HepG2 (cell line): Measurements from ENCODE around the gene JAKMIP2. TPM values are rescaled to one million over a fixed set of nuclear protein-coding genes. Genes with fewer than 3 reads are reported as not detected.

Experiments
- AGO2 ChIP-seq: fragments of 200-400 bp; formaldehyde crosslinking; optimal IDR thresholded peaks from 2 replicates; pipeline ENCODE3; 2017; ENCODE audit warnings: mild to moderate bottlenecking, low read depth, low read length, moderate library complexity
- BCL3 ChIP-seq: sonication (generic); formaldehyde crosslinking; IDR thresholded peaks from 2 replicates; pipeline ENCODE4 v1.5.1; 2020; ENCODE audit warnings: mild to moderate bottlenecking, missing genetic modification reagents, moderate library complexity
- CEBPB ChIP-seq: IDR thresholded peaks from 2 replicates; pipeline ENCODE4 v1.6.1; 2011; ENCODE audit warnings: low read depth, low read length, improper control_type of control experiment, borderline replicate concordance
- GABPA ChIP-seq, 2 experiments: IDR thresholded peaks; 2 replicates each; pipeline ENCODE4 v1.6.1; 2011 to 2016; ENCODE audit warnings: low read depth in 2 of 2, low read length in 1 of 2, missing biosample characterization in 1 of 2, missing genetic modification characterization in 1 of 2
- KDM3A ChIP-seq: IDR thresholded peaks from 2 replicates; pipeline ENCODE4 v1.6.1; 2018; ENCODE audit warnings: low read depth, missing compliant biosample characterization
- NCOA2 ChIP-seq: sonication (generic); formaldehyde crosslinking; IDR thresholded peaks from 2 replicates; pipeline ENCODE4 v1.8.0; 2022; ENCODE audit warnings: inconsistent platforms
- NFIB ChIP-seq: sonication (generic); formaldehyde crosslinking; IDR thresholded peaks from 2 replicates; pipeline ENCODE4 v1.9.0; 2021; ENCODE audit warnings: missing genetic modification reagents, mild to moderate bottlenecking, borderline replicate concordance
- PCBP2 ChIP-seq: fragments of 200-400 bp; formaldehyde crosslinking; optimal IDR thresholded peaks from 2 replicates; pipeline ENCODE3; 2018; ENCODE audit warnings: low read length, low read depth; ENCODE audit not compliant: poor library complexity, severe bottlenecking
- STAG1 ChIP-seq: sonication (generic); formaldehyde crosslinking; IDR thresholded peaks from 2 replicates; pipeline ENCODE4 v1.4.0; 2020; ENCODE audit warnings: missing genetic modification reagents
- THYN1 ChIP-seq: sonication (generic); formaldehyde crosslinking; IDR thresholded peaks from 2 replicates; pipeline ENCODE4 v1.8.1; 2023; ENCODE audit warnings: low read depth, mild to moderate bottlenecking, moderate library complexity, missing genetic modification reagents, borderline replicate concordance
- ZBTB38 ChIP-seq: sonication (generic); formaldehyde crosslinking; IDR thresholded peaks from 2 replicates; pipeline ENCODE4 v1.5.1; 2020; ENCODE audit warnings: mild to moderate bottlenecking, missing genetic modification reagents
- ZNF205 ChIP-seq: IDR thresholded peaks from 2 replicates; pipeline ENCODE4 v1.6.1; 2018; ENCODE audit warnings: missing biosample characterization, missing genetic modification reagents
- ZNF260 ChIP-seq: sonication (generic); formaldehyde crosslinking; IDR thresholded peaks from 2 replicates; pipeline ENCODE4 v1.4.0; 2020; ENCODE audit warnings: missing genetic modification reagents, low read depth, mild to moderate bottlenecking, borderline replicate concordance
- ZNF292 ChIP-seq: sonication (generic); formaldehyde crosslinking; IDR thresholded peaks from 2 replicates; pipeline ENCODE4 v1.8.1; 2022; ENCODE audit warnings: mild to moderate bottlenecking, low read depth, missing genetic modification reagents, borderline replicate concordance
- ZNF574 ChIP-seq: sonication (generic); formaldehyde crosslinking; IDR thresholded peaks from 2 replicates; pipeline ENCODE4 v1.4.0; 2020; ENCODE audit warnings: missing genetic modification reagents
- ZNF775 ChIP-seq: sonication (generic); formaldehyde crosslinking; IDR thresholded peaks from 2 replicates; pipeline ENCODE4 v1.4.0; 2020; ENCODE audit warnings: missing genetic modification reagents, mild to moderate bottlenecking, moderate library complexity, borderline replicate concordance
- ZSCAN12 ChIP-seq: sonication (generic); formaldehyde crosslinking; IDR thresholded peaks from 2 replicates; pipeline ENCODE4 v1.9.0; 2021; ENCODE audit warnings: mild to moderate bottlenecking, missing genetic modification reagents
- polyA plus RNA-seq, 8 experiments: library from polyadenylated mRNA; depleted of rRNA in 3 of 8; stranded (reverse) in 7 of 8; unstranded in 1 of 8; fragments of >200 nt; fragmentation: Illumina TruSeq in 4 of 8; extraction: Trizol in 4 of 8; gene quantifications; 2 replicates each; pipeline versions ENCODE4 v1.2.1 to v1.2.3, GENCODE V29; 2011 to 2016; ENCODE audit warnings: low read depth in 4 of 8, missing spikeins in 1 of 8, mixed read lengths in 1 of 8; ENCODE audit not compliant: insufficient read depth in 1 of 8
- total RNA-seq, 5 experiments: library from RNA; depleted of rRNA; stranded (reverse); fragments of >200 nt; fragmentation: Illumina TruSeq; extraction: Trizol; gene quantifications; 2 replicates each; pipeline ENCODE4 v1.2.3, GENCODE V29; 2016; ENCODE audit warnings: low read depth in 1 of 5
- TF ChIP-seq, protein P1 (sequence below): sonication (generic); formaldehyde crosslinking; IDR thresholded peaks from 2 replicates; pipeline ENCODE4 v1.9.0; 2022; ENCODE audit warnings: low read depth, missing genetic modification reagents
- TF ChIP-seq, protein P2 (sequence below): sonication (generic); formaldehyde crosslinking; IDR thresholded peaks from 2 replicates; pipeline ENCODE4 v1.4.0; 2020; ENCODE audit warnings: missing genetic modification reagents, borderline replicate concordance

Gene JAKMIP2
- total and polyA plus RNA-seq, 2 of the 13 experiments (the other 11 are each of a cell fraction or from before 2014, with no cell fraction given): 0.04 to 2.1 TPM

GRCh38 chr5:147671365-147671764 is 111.2 kb downstream of the JAKMIP2 start (continued):
- TF ChIP-seq, protein P1, sequence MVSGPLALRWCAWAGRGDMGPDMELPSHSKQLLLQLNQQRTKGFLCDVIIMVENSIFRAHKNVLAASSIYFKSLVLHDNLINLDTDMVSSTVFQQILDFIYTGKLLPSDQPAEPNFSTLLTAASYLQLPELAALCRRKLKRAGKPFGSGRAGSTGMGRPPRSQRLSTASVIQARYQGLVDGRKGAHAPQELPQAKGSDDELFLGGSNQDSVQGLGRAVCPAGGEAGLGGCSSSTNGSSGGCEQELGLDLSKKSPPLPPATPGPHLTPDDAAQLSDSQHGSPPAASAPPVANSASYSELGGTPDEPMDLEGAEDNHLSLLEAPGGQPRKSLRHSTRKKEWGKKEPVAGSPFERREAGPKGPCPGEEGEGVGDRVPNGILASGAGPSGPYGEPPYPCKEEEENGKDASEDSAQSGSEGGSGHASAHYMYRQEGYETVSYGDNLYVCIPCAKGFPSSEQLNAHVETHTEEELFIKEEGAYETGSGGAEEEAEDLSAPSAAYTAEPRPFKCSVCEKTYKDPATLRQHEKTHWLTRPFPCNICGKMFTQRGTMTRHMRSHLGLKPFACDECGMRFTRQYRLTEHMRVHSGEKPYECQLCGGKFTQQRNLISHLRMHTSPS (CRISPR knock-in tag): peak; percentile 71; the same call in 1 of the 2 replicates
- TF ChIP-seq, protein P2, sequence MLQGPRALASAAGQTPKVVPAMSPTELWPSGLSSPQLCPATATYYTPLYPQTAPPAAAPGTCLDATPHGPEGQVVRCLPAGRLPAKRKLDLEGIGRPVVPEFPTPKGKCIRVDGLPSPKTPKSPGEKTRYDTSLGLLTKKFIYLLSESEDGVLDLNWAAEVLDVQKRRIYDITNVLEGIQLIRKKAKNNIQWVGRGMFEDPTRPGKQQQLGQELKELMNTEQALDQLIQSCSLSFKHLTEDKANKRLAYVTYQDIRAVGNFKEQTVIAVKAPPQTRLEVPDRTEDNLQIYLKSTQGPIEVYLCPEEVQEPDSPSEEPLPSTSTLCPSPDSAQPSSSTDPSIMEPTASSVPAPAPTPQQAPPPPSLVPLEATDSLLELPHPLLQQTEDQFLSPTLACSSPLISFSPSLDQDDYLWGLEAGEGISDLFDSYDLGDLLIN (CRISPR knock-in tag): no peak
- TF ChIP-seq ZNF574 (CRISPR knock-in tag): 0 out of 2 replicates have a peak, but pooled peaks have one; percentile 26
- TF ChIP-seq CEBPB: 0 out of 2 replicates have a peak, but pooled peaks have one; percentile 7
- TF ChIP-seq STAG1: no peak
- no peak for TF ChIP-seq ZSCAN12
- no peak for TF ChIP-seq THYN1 (CRISPR knock-in tag)
- no peak for TF ChIP-seq ZNF260 (CRISPR knock-in tag)
- peak; percentile 55 for TF ChIP-seq NCOA2
- peak; percentile 96 for TF ChIP-seq ZNF292
- no peak for TF ChIP-seq NFIB (CRISPR knock-in tag)
- TF ChIP-seq BCL3: 0 out of 2 replicates have a peak, but pooled peaks have one; percentile 59
- TF ChIP-seq AGO2: no peak
- peak; percentile 75; the same call in 1 of the 2 replicates for TF ChIP-seq KDM3A (CRISPR knock-in tag)
- TF ChIP-seq ZNF205: 0 out of 2 replicates have a peak, but pooled peaks have one; percentile 23
- no peak for TF ChIP-seq ZNF775
- TF ChIP-seq PCBP2: no peak
- no peak for TF ChIP-seq GABPA (IDR thresholded peaks at IDR 0.05; ENCODE audit: low read depth, low read length)
- TF ChIP-seq GABPA (CRISPR knock-in tag; IDR thresholded peaks at IDR 0.05; ENCODE audit: low read depth): no peak
- peak; percentile 76 for TF ChIP-seq ZBTB38 (CRISPR knock-in tag)
